CD8-positive, alpha-beta memory T cell (primary cell): ENCODE data around the gene CKMT2. TPM values are rescaled to one million over a fixed set of nuclear protein-coding genes. Genes with fewer than 3 reads are reported as not detected.

Experiments used
- CTCF ChIA-PET: fragments of 350-600 bp; sonication (Branson Sonifier 250); formaldehyde crosslinking; loops from one replicate; lab custom pipeline; 2021; ENCODE audit warnings: antibody characterized with exemption; lab: Charles Lee
- POLR2A ChIA-PET: fragments of 350-600 bp; sonication (Branson Sonifier 250); formaldehyde crosslinking; loops from one replicate; lab custom pipeline; 2021; ENCODE audit warnings: antibody characterized with exemption; lab: Charles Lee
- DNase-seq, 5 donors: peaks; one replicate each; pipeline versions ENCODE4 v3.0.0 to v3.0.0-alpha.2; 2020 to 2022; ENCODE audit warnings: mixed read lengths in 1 of 5
- H3K27ac ChIP-seq: one replicate; pipeline ENCODE4 v1.7.0; 2013; ENCODE audit warnings: low read depth, mild to moderate bottlenecking, low read length, moderate library complexity
- H3K27me3 ChIP-seq: 2 replicates; pipeline ENCODE4 v1.7.0; 2013; ENCODE audit warnings: low read length, mild to moderate bottlenecking; ENCODE audit not compliant: insufficient read depth, poor library complexity, severe bottlenecking
- H3K36me3 ChIP-seq: 2 replicates; pipeline ENCODE4 v1.7.0; 2013; ENCODE audit warnings: mild to moderate bottlenecking, low read length, moderate library complexity; ENCODE audit not compliant: insufficient read depth
- H3K4me1 ChIP-seq: 2 replicates; pipeline ENCODE4 v1.7.0; 2013; ENCODE audit warnings: mild to moderate bottlenecking, low read length, moderate library complexity; ENCODE audit not compliant: insufficient read depth
- H3K4me3 ChIP-seq: 2 replicates; pipeline ENCODE4 v1.7.0; 2013; ENCODE audit warnings: mild to moderate bottlenecking, low read length
- H3K9me3 ChIP-seq: 2 replicates; pipeline ENCODE4 v1.7.0; 2013; ENCODE audit warnings: mild to moderate bottlenecking, low read length
- H3K27ac Mint-ChIP-seq, 8 donors: one replicate each; pipeline ENCODE4 v1.8.0; 2020 to 2021; ENCODE audit warnings: mixed read lengths in 8 of 8, mild to moderate bottlenecking in 6 of 8, inconsistent platforms in 3 of 8, moderate library complexity in 3 of 8
- H3K27me3 Mint-ChIP-seq, 2 donors: one replicate each; pipeline ENCODE4 v1.8.0; 2020 to 2021; ENCODE audit warnings: mixed read lengths in 2 of 2, mild to moderate bottlenecking in 1 of 2, moderate library complexity in 1 of 2
- H3K36me3 Mint-ChIP-seq, 3 donors: one replicate each; pipeline ENCODE4 v1.8.0; 2020 to 2021; ENCODE audit warnings: mixed read lengths in 3 of 3, inconsistent platforms in 1 of 3, mild to moderate bottlenecking in 1 of 3
- H3K4me1 Mint-ChIP-seq, 3 donors: one replicate each; pipeline ENCODE4 v1.8.0; 2020 to 2021; ENCODE audit warnings: mixed read lengths in 3 of 3, inconsistent platforms in 1 of 3, mild to moderate bottlenecking in 1 of 3
- H3K4me3 Mint-ChIP-seq, 7 donors: one replicate each; pipeline ENCODE4 v1.8.0; 2020 to 2021; ENCODE audit warnings: mixed read lengths in 7 of 7, mild to moderate bottlenecking in 6 of 7, moderate library complexity in 4 of 7, inconsistent platforms in 2 of 7
- H3K9me3 Mint-ChIP-seq, 5 donors: one replicate each; pipeline ENCODE4 v1.8.0; 2020 to 2022; ENCODE audit warnings: mixed read lengths in 5 of 5, mild to moderate bottlenecking in 3 of 5, moderate library complexity in 2 of 5, inconsistent platforms in 1 of 5
- polyA plus RNA-seq: library from polyadenylated mRNA; unstranded; fragments of 300-500 nt; fragmentation: Illumina TruSeq; gene quantifications from one replicate; pipeline ENCODE4 v1.2.3, GENCODE V29; 2021
- total RNA-seq, 2 experiments: library from RNA; stranded (reverse); gene quantifications; one replicate each; pipeline ENCODE4 v1.2.3, GENCODE V29; 2021

CKMT2 gene
- total and polyA plus RNA-seq, 3 experiments from 2014 or later = not detected

DNA sequence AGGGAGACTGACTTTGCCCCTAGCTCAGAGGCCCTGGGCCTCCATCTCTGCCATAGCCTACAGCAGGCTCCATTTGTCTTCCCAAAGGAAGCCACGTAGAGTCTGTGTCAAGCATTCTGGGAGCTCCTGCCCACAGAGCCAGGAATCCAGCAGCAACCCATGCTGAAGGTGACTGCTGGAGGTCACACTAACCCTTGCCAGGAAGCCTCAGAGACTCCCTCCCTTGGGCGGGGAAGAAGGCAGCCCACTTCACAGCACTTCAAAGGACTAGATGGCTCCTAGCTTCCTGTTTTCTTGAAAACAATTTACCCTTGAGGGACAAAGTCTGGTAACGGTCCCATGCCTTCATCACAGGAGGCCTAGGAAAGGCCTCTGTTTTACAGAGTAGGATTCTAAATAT is 1.7 kb downstream of the CKMT2 start:
- Mint-ChIP-seq H3K4me3 (no peak overlapping the region), H3K27ac (peak overlapping the region in 2 of 8 donors; percentile 49 to 73)
- CTCF ChIA-PET = interaction anchor here (0.5 to 2.0 kb wide), 2 partner anchors 11 to 66 kb away, joined by 3 to 4 read pairs; no protein-coding TSS in a partner anchor

DNA sequence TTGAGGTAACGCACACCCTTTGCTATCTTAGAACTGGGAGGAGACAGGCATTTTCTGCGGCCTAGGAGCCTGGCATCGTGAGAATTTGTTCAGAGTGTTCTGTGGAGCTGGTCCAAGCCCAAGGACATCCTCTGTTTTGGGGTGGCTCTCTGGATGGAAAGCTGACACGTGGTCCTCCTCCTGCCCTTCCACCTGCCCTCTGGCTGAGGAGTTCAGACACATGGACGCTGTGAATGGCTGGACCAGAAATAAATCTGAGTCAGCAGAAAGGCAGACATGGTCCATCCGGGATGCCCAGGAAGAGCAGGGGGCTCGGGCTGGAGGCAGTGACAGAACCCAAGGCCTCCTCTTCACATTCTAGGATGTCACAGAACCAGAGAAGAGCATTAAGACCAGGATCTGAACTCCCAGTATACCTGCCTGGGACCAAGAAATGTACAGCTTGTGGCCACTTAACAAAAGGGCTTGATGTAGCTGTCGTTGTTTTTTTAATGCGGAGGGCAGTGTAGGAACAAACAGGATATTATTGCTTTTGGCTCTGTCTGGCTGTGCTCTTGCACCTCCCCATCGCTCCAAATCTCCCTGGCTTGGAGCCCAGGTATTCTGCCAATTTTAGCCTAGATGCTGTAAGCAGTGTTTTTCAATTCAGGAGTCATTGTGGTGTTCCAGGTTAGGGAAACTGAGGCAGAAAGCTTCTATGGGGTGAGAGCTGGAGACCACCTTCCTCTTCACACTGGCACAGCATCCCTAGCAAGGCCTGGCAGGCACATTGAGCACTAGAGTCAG is 2.4 kb downstream of the CKMT2 start:
- Mint-ChIP-seq H3K4me3 (peak overlapping the region in 1 of 7 donors; percentile 23), H3K27ac (peak overlapping the region in 1 of 8 donors; percentile 73), H3K27me3 (no peaks in the 10 kb centered on the region), H3K36me3 (no peaks in the 10 kb centered on the region), H3K9me3 (peaks cover 0 to 2% (median 0%) of the 10 kb centered on the region in 5 donors), H3K4me1 (peaks cover 13 to 35% (median 27%) of the 10 kb centered on the region in 3 donors)
- Histone ChIP-seq H3K4me1 (peaks cover 12% of the 10 kb centered on the region), H3K9me3 (no peaks in the 10 kb centered on the region), H3K36me3 (no peaks in the 10 kb centered on the region), H3K4me3 (no peak overlapping the region), H3K27me3 (no peaks in the 10 kb centered on the region), H3K27ac (no peak overlapping the region)
- ChIA-PET POLR2A (no interaction called here), CTCF (interaction anchor here (2.0 kb wide), 1 partner anchor 10 kb away, joined by 4 read pairs; no protein-coding TSS in a partner anchor)
- DNase-seq = no peak

More for the DNA sequence above, 1.7 kb downstream of the CKMT2 start:
- H3K27me3 Mint-ChIP-seq = no peaks in the 10 kb centered on the region
- H3K4me3 ChIP-seq = no peak overlapping the region
- no peaks in the 10 kb centered on the region for H3K27me3 ChIP-seq
- POLR2A ChIA-PET = no interaction called here
- H3K9me3 ChIP-seq = no peaks in the 10 kb centered on the region
- no peaks in the 10 kb centered on the region for H3K36me3 ChIP-seq
- H3K36me3 Mint-ChIP-seq = no peaks in the 10 kb centered on the region
- H3K27ac ChIP-seq = no peak overlapping the region
- H3K9me3 Mint-ChIP-seq = peaks cover 0 to 2% (median 0%) of the 10 kb centered on the region in 5 donors
- H3K4me1 ChIP-seq = peaks cover 12% of the 10 kb centered on the region
- no peak for DNase-seq
- peaks cover 13 to 35% (median 30%) of the 10 kb centered on the region in 3 donors for H3K4me1 Mint-ChIP-seq

DNA sequence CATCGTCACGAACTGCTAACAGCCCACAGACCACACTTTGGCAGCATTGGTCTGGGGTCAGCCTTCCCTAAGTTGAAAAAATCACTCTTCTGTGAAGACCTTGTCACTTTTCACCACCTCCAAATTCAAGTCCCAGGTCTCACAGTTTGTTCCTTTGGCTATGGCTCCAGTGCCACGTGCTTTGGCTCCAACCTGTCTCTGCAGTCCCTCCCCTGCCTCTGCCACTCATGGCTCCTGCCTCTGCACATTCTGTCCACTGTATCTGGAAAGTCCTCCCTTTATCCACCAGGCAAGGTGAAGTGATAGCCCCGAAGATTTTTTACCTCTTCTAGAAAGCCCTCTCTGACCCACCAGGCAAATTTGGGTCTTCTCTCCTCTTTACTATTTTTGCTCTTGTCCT is 5.3 kb downstream of the CKMT2 start:
- peaks cover 0 to 2% (median 0%) of the 10 kb centered on the region in 5 donors for H3K9me3 Mint-ChIP-seq
- H3K27me3 ChIP-seq = no peaks in the 10 kb centered on the region
- ChIA-PET CTCF (no interaction called here), POLR2A (no interaction called here)
- no peaks in the 10 kb centered on the region for H3K36me3 Mint-ChIP-seq
- no peak overlapping the region for H3K4me3 Mint-ChIP-seq
- peak overlapping the region in 1 of 8 donors; percentile 59 for H3K27ac Mint-ChIP-seq
- H3K27me3 Mint-ChIP-seq = no peaks in the 10 kb centered on the region
- H3K4me1 ChIP-seq = peaks cover 12% of the 10 kb centered on the region
- H3K36me3 ChIP-seq = no peaks in the 10 kb centered on the region
- peaks cover 10 to 32% (median 23%) of the 10 kb centered on the region in 3 donors for H3K4me1 Mint-ChIP-seq
- no peak overlapping the region for H3K27ac ChIP-seq
- no peaks in the 10 kb centered on the region for H3K9me3 ChIP-seq
- DNase-seq = no peak
- no peak overlapping the region for H3K4me3 ChIP-seq

DNA sequence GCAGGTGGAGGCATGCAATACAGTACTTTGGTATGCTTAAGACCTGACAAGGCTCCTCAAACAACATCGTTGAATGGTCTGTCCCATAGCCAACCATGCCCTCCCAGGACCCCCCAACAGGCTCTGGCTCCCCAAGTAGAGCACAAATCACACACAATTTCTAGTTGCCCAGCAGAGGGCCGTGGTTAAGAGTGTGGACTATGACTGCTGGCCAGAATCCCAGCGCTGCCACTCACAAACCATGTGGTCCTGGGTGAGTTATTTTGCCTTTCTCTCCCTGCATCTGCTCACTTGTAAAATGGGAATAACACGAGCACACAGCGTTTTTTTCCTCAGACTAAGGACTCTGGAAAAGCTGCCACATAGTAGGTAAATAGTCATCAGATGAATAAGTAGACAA is 6.5 kb downstream of the CKMT2 start:
- CTCF ChIA-PET = no interaction called here
- peak overlapping the region in 1 of 8 donors; percentile 84 for H3K27ac Mint-ChIP-seq
- Histone ChIP-seq H3K9me3 (no peaks in the 10 kb centered on the region), H3K27me3 (no peaks in the 10 kb centered on the region), H3K4me3 (no peak overlapping the region), H3K4me1 (peaks cover 6% of the 10 kb centered on the region), H3K36me3 (no peaks in the 10 kb centered on the region), H3K27ac (no peak overlapping the region)
- POLR2A ChIA-PET = no interaction called here
- H3K4me3 Mint-ChIP-seq = no peak overlapping the region
- H3K27me3 Mint-ChIP-seq = no peaks in the 10 kb centered on the region
- H3K9me3 Mint-ChIP-seq = peaks cover 0 to 2% (median 0%) of the 10 kb centered on the region in 5 donors
- DNase-seq = no peak
- no peaks in the 10 kb centered on the region for H3K36me3 Mint-ChIP-seq
- H3K4me1 Mint-ChIP-seq = peaks cover 5 to 20% (median 13%) of the 10 kb centered on the region in 3 donors

DNA sequence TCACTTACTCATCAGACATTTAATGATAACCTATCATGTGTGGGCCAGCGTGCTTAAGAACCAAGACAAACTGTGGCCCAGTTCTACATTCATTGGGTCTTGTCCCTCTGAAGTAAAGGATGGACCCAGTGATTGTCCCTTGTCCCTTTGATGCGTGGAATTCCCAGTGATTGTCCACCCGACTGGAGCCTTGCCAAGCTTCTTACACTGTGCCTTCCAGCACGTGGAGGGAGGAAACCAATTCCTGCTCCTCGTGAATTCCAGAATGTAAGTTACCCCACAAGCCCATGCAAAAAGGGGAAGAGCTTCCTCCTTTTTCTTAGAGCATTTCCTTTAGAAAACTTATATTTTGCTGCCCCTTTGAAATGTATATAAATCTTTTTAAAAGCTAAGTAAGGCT is 7.9 kb downstream of the CKMT2 start:
- peaks cover 0 to 3% (median 0%) of the 10 kb centered on the region in 3 donors for H3K36me3 Mint-ChIP-seq
- H3K4me3 Mint-ChIP-seq = no peak overlapping the region
- H3K36me3 ChIP-seq = no peaks in the 10 kb centered on the region
- H3K4me1 Mint-ChIP-seq = peaks cover 0 to 6% (median 0%) of the 10 kb centered on the region in 3 donors
- H3K4me3 ChIP-seq = no peak overlapping the region
- H3K27me3 ChIP-seq = no peaks in the 10 kb centered on the region
- H3K9me3 Mint-ChIP-seq = peaks cover 0 to 2% (median 0%) of the 10 kb centered on the region in 5 donors
- ChIA-PET CTCF (no interaction called here), POLR2A (no interaction called here)
- no peaks in the 10 kb centered on the region for H3K4me1 ChIP-seq
- H3K27ac Mint-ChIP-seq = no peak overlapping the region
- no peaks in the 10 kb centered on the region for H3K9me3 ChIP-seq
- no peaks in the 10 kb centered on the region for H3K27me3 Mint-ChIP-seq
- no peak overlapping the region for H3K27ac ChIP-seq
- DNase-seq = no peak

DNA sequence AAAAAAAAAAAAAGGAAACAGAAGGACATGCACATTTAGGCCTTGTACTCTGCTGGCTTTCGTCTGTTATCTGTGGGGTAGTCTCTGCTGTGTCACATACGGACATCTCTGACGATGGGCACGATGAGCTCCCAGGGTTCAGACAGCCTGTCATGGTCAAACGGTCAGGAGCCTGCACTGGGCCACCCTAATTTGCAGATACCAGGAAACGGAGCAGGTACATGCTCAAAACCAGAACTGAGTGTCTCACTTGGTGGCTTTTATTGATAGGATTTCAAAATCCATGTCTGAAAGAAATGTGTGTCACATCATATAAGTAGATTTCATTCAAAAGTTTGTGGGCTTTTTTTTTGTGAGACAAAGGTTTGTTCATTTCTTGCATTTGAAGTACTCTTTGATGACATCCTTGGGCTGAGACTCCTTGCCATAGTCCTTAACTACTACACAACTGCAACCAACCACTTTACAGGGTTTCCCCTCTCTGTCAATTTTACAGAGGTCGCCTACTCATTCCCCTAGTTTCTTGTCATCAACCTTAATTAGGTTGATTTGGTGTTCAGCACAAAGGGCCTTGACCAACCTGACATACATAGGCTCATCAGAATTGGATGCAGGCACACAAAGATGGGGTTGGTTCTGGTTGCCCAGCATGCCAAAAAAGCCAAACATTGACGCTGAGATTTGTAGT is 9.0 kb downstream of the CKMT2 start:
- Histone ChIP-seq H3K27me3 (no peaks in the 10 kb centered on the region), H3K4me1 (no peaks in the 10 kb centered on the region), H3K36me3 (no peaks in the 10 kb centered on the region), H3K27ac (no peak overlapping the region), H3K4me3 (no peak overlapping the region), H3K9me3 (no peaks in the 10 kb centered on the region)
- POLR2A ChIA-PET = no interaction called here
- no peak for DNase-seq
- CTCF ChIA-PET = no interaction called here
- Mint-ChIP-seq H3K27ac (peak overlapping the region in 1 of 8 donors; percentile 5), H3K36me3 (peaks cover 0 to 4% (median 0%) of the 10 kb centered on the region in 3 donors), H3K27me3 (peaks cover 0 to 2% of the 10 kb centered on the region in 2 donors), H3K4me1 (no peaks in the 10 kb centered on the region), H3K9me3 (peaks cover 0 to 2% (median 0%) of the 10 kb centered on the region in 5 donors), H3K4me3 (no peak overlapping the region)

DNA sequence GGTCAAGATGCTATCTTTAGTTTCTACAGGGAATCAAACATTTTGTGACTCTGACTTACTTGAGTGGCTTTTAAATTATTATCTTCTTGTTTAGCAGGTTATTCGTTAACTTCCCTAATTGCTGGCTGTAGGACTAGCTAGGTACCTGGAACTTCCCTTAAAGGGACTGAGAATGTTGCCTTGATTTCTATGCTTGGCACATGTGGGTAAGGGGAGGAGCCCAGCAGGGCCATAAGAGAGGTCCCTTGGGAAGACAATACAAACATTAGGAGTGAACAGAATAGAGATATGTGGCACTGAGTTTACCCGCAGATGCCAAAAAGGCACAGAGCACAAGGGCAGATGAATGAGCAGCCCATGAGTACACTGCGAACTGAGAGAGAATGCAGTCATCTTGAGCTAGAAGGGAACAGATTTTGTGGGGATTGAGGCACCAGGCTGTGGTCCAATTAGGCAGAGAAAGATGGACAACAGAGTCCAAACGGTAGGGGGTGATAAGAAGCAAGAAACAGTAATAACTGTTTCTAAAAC is 9.8 kb downstream of the CKMT2 start:
- peaks cover 0 to 2% (median 0%) of the 10 kb centered on the region in 5 donors for H3K9me3 Mint-ChIP-seq
- POLR2A ChIA-PET = no interaction called here
- CTCF ChIA-PET = interaction anchor here (0.8 kb wide), 1 partner anchor 59 kb away, joined by 3 read pairs; no protein-coding TSS in a partner anchor
- peak overlapping the region in 2 of 8 donors; percentile 3 to 81 for H3K27ac Mint-ChIP-seq
- no peaks in the 10 kb centered on the region for H3K4me1 Mint-ChIP-seq
- no peak overlapping the region for H3K27ac ChIP-seq
- peaks cover 0 to 4% (median 0%) of the 10 kb centered on the region in 3 donors for H3K36me3 Mint-ChIP-seq
- H3K36me3 ChIP-seq = no peaks in the 10 kb centered on the region
- H3K4me1 ChIP-seq = no peaks in the 10 kb centered on the region
- no peaks in the 10 kb centered on the region for H3K9me3 ChIP-seq
- H3K27me3 Mint-ChIP-seq = peaks cover 0 to 2% of the 10 kb centered on the region in 2 donors
- DNase-seq = no peak
- H3K4me3 Mint-ChIP-seq = no peak overlapping the region
- H3K27me3 ChIP-seq = no peaks in the 10 kb centered on the region
- no peak overlapping the region for H3K4me3 ChIP-seq
